ENCODE data around the gene FCRL6. TPM values are rescaled to one million over a fixed set of nuclear protein-coding genes. Genes with fewer than 3 reads are reported as not detected.

FCRL6 gene
- total RNA-seq, 1 experiment from 2014 or later: not detected

DNA sequence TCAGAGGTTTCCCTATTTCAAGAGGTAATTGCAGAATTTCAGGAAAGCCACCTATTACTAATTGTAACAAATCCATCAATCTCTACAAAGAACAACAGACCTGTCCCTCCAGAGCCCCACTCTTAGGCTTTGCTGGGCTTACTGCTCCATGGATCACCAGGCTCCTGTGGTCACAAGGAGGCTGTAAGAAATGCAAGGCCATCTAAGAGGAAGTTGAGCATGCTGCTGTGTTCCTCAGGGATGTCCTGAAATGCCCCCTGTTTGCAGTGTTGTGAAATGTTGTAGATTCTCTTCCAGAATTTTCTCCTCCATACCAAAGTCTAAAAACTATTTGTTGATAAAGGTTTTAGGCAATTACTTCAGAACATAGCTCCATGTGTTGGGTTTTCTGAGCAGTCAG, 45.8 kb upstream of the FCRL6 start:
- TF ChIP-seq, protein P1, sequence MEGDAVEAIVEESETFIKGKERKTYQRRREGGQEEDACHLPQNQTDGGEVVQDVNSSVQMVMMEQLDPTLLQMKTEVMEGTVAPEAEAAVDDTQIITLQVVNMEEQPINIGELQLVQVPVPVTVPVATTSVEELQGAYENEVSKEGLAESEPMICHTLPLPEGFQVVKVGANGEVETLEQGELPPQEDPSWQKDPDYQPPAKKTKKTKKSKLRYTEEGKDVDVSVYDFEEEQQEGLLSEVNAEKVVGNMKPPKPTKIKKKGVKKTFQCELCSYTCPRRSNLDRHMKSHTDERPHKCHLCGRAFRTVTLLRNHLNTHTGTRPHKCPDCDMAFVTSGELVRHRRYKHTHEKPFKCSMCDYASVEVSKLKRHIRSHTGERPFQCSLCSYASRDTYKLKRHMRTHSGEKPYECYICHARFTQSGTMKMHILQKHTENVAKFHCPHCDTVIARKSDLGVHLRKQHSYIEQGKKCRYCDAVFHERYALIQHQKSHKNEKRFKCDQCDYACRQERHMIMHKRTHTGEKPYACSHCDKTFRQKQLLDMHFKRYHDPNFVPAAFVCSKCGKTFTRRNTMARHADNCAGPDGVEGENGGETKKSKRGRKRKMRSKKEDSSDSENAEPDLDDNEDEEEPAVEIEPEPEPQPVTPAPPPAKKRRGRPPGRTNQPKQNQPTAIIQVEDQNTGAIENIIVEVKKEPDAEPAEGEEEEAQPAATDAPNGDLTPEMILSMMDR (IDR thresholded peaks at IDR 0.05): no peak
- no peak for TF ChIP-seq SIN3A (IDR thresholded peaks at IDR 0.05; ENCODE audit: borderline replicate concordance, insufficient read depth, low read depth, low read length)
- TF ChIP-seq POLR2AphosphoS5 (IDR thresholded peaks at IDR 0.05; ENCODE audit: low read depth, low read length): no peak
- no peak for TF ChIP-seq TCF7L2 (IDR thresholded peaks at IDR 0.05; ENCODE audit: low read depth, low read length)
- TF ChIP-seq, protein P2, sequence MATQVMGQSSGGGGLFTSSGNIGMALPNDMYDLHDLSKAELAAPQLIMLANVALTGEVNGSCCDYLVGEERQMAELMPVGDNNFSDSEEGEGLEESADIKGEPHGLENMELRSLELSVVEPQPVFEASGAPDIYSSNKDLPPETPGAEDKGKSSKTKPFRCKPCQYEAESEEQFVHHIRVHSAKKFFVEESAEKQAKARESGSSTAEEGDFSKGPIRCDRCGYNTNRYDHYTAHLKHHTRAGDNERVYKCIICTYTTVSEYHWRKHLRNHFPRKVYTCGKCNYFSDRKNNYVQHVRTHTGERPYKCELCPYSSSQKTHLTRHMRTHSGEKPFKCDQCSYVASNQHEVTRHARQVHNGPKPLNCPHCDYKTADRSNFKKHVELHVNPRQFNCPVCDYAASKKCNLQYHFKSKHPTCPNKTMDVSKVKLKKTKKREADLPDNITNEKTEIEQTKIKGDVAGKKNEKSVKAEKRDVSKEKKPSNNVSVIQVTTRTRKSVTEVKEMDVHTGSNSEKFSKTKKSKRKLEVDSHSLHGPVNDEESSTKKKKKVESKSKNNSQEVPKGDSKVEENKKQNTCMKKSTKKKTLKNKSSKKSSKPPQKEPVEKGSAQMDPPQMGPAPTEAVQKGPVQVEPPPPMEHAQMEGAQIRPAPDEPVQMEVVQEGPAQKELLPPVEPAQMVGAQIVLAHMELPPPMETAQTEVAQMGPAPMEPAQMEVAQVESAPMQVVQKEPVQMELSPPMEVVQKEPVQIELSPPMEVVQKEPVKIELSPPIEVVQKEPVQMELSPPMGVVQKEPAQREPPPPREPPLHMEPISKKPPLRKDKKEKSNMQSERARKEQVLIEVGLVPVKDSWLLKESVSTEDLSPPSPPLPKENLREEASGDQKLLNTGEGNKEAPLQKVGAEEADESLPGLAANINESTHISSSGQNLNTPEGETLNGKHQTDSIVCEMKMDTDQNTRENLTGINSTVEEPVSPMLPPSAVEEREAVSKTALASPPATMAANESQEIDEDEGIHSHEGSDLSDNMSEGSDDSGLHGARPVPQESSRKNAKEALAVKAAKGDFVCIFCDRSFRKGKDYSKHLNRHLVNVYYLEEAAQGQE (IDR thresholded peaks at IDR 0.05; ENCODE audit: insufficient read depth in 1 of 2, low read depth in 2 of 2, low read length in 1 of 2): no peak
- intact Hi-C loops (cut with micrococcal nuclease; ENCODE audit: unreplicated experiment): no loop called here
- no peaks in the 10 kb centered on the region for H3K4me1 ChIP-seq (ENCODE audit: control insufficient read depth, insufficient read depth, low read length)
- DNase-seq (ENCODE audit: low read depth, low spot score) (no peak), ATAC-seq (no peak)
- BruUV-seq (replicated peaks): no TSS peak
- no peak overlapping the region for H3K4me3 ChIP-seq (ENCODE audit: low read depth in 2 of 2, low read length in 2 of 2)
- CTCF ChIA-PET: no interaction called here
- no peaks in the 10 kb centered on the region for H3K9me3 ChIP-seq (ENCODE audit: control insufficient read depth, insufficient read depth, low read depth, low read length)
- no peaks in the 10 kb centered on the region for H3K27me3 ChIP-seq (ENCODE audit: control insufficient read depth, insufficient read depth, low read length)
- no peaks in the 10 kb centered on the region for H3K36me3 ChIP-seq (ENCODE audit: control insufficient read depth, insufficient read depth, low read length)
- no peak overlapping the region for H3K27ac ChIP-seq (ENCODE audit: low read length)
- POLR2A ChIA-PET: no interaction called here
- in situ Hi-C loops (cut with HindIII; ENCODE audit: low pct_unique_long_range_greater_than_20kb, low sequenced_read_pairs): no loop called here

DNA sequence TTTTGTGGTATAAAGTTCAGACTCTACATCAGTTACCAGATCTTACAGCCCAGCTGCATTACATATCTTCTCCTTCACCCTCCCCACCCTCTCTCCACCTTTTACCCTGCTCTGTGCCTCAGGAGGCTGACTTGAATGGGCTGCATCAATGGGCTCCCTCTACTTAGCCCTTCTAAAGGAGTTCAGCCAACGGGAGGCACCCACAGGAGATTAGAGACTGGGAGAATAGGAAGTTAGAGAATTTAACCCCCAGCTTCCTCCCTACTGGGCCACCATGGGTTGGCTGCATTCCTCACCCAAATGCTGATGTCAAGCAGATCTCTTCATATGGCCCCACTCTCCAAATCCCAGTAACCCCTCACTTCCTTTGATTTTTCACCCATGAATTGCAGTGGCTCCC, 38.5 kb upstream of the FCRL6 start:
- ATAC-seq: no peak
- POLR2A ChIA-PET: no interaction called here
- TF ChIP-seq, protein P1 (IDR thresholded peaks at IDR 0.05): no peak
- TF ChIP-seq SIN3A (IDR thresholded peaks at IDR 0.05; ENCODE audit: borderline replicate concordance, insufficient read depth, low read depth, low read length): no peak
- no peak for TF ChIP-seq TCF7L2 (IDR thresholded peaks at IDR 0.05; ENCODE audit: low read depth, low read length)
- TF ChIP-seq POLR2AphosphoS5 (IDR thresholded peaks at IDR 0.05; ENCODE audit: low read depth, low read length): no peak
- TF ChIP-seq, protein P2 (IDR thresholded peaks at IDR 0.05; ENCODE audit: insufficient read depth in 1 of 2, low read depth in 2 of 2, low read length in 1 of 2): no peak
- Histone ChIP-seq H3K4me3 (ENCODE audit: low read depth in 2 of 2, low read length in 2 of 2) (no peak overlapping the region), H3K27me3 (ENCODE audit: control insufficient read depth, insufficient read depth, low read length) (no peaks in the 10 kb centered on the region; the same call in 1 of the 2 replicates), H3K4me1 (ENCODE audit: control insufficient read depth, insufficient read depth, low read length) (no peaks in the 10 kb centered on the region), H3K27ac (ENCODE audit: low read length) (no peak overlapping the region), H3K9me3 (ENCODE audit: control insufficient read depth, insufficient read depth, low read depth, low read length) (no peaks in the 10 kb centered on the region), H3K36me3 (ENCODE audit: control insufficient read depth, insufficient read depth, low read length) (no peaks in the 10 kb centered on the region)
- intact Hi-C loops (cut with micrococcal nuclease; ENCODE audit: unreplicated experiment) (no loop called here), in situ Hi-C loops (cut with HindIII; ENCODE audit: low pct_unique_long_range_greater_than_20kb, low sequenced_read_pairs) (no loop called here)
- DNase-seq (ENCODE audit: low read depth, low spot score): no peak
- no TSS peak for BruUV-seq (replicated peaks)
- CTCF ChIA-PET: no interaction called here
